ENCODE results near the gene RBM10. TPM values are rescaled to one million over a fixed set of nuclear protein-coding genes. Genes with fewer than 3 reads are reported as not detected.
"Not testable (repeated sequence)": the region's sequence is repeated elsewhere in the genome, so short reads cannot be mapped to it uniquely, and the experiment has no call there.

Gene RBM10, protein sequence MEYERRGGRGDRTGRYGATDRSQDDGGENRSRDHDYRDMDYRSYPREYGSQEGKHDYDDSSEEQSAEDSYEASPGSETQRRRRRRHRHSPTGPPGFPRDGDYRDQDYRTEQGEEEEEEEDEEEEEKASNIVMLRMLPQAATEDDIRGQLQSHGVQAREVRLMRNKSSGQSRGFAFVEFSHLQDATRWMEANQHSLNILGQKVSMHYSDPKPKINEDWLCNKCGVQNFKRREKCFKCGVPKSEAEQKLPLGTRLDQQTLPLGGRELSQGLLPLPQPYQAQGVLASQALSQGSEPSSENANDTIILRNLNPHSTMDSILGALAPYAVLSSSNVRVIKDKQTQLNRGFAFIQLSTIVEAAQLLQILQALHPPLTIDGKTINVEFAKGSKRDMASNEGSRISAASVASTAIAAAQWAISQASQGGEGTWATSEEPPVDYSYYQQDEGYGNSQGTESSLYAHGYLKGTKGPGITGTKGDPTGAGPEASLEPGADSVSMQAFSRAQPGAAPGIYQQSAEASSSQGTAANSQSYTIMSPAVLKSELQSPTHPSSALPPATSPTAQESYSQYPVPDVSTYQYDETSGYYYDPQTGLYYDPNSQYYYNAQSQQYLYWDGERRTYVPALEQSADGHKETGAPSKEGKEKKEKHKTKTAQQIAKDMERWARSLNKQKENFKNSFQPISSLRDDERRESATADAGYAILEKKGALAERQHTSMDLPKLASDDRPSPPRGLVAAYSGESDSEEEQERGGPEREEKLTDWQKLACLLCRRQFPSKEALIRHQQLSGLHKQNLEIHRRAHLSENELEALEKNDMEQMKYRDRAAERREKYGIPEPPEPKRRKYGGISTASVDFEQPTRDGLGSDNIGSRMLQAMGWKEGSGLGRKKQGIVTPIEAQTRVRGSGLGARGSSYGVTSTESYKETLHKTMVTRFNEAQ
- total RNA-seq, result 10 to 100 TPM; 25.3 to 38.4 (median 29.8) TPM

DNA sequence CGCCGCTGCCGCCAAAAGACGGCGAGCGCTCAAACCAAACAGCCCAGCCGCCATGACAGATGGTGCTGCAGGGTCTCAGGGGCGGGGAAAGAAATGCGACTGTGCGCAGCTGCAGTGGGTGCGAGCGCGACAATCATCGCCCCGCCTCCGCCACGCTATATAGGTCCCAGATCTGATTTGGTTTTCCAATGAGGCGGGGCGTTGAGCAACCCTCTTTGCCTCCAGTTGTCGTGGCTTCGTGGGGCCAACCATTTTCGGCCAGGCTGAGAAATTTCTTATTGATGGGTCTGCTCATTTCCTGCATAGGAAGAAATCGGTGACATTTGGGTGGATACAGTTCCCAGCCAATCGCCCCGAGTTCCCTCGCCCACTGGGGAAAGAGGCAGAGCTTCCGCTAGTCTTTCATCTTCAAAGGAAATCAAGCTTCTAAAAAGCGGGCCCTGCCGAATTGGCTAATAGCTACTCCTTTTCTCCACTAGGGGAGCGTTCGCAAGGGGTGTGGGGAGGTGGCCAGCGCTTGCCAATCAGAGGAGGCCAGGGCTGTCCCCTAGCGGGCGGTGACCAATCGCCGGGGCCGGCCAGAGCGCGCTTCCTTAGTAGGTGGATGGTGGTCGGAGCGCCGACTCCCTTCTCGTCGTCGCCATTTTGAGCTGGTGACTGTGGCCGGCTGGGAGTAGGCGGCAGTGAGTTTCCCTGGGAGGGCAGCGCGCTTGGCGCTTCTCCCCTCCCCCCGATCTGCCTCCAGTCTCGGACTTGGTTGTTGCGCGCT is at the start of gene RBM10, which contains the start of gene NDUFB11:
Gene RBM10, plus strand, starts transcription at position 596 of the 769 bp plus-strand sequence. CDS start 2,261 bp downstream, outside the sequence.
Gene NDUFB11, minus strand, starts transcription at position 77 of the 769 bp plus-strand sequence. Its CDS starts 23 bp downstream, at position 54.
- intact Hi-C loops (cut with DNase I), result no loop called here

GRCh38 chrX:47097018-47097417 is 48.0 kb upstream of the RBM10 start:
- no peak overlapping the region for H3K4me3 ChIP-seq
- TF ChIP-seq POLR2AphosphoS5 (IDR thresholded peaks at IDR 0.05) (no peak), POLR2A (IDR thresholded peaks at IDR 0.05; ENCODE audit: low read depth) (no peak), EP300 (IDR thresholded peaks at IDR 0.05) (no peak)
- TF ChIP-seq, protein P1, sequence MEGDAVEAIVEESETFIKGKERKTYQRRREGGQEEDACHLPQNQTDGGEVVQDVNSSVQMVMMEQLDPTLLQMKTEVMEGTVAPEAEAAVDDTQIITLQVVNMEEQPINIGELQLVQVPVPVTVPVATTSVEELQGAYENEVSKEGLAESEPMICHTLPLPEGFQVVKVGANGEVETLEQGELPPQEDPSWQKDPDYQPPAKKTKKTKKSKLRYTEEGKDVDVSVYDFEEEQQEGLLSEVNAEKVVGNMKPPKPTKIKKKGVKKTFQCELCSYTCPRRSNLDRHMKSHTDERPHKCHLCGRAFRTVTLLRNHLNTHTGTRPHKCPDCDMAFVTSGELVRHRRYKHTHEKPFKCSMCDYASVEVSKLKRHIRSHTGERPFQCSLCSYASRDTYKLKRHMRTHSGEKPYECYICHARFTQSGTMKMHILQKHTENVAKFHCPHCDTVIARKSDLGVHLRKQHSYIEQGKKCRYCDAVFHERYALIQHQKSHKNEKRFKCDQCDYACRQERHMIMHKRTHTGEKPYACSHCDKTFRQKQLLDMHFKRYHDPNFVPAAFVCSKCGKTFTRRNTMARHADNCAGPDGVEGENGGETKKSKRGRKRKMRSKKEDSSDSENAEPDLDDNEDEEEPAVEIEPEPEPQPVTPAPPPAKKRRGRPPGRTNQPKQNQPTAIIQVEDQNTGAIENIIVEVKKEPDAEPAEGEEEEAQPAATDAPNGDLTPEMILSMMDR (IDR thresholded peaks at IDR 0.05), result no peak
- H3K36me3 ChIP-seq, result no peaks in the 10 kb centered on the region
- intact Hi-C loops (cut with DNase I), result no loop called here
- DNase-seq (ENCODE audit: extremely low spot score), result no peak
- no peaks in the 10 kb centered on the region for H3K9me3 ChIP-seq
- WGBS, result 67% methylated on average over 4 of the region's 4 CpGs
- H3K27me3 ChIP-seq, result no peaks in the 10 kb centered on the region
- no peaks in the 10 kb centered on the region for H3K4me1 ChIP-seq
- no peak overlapping the region for H3K27ac ChIP-seq (replicated peaks in 1 of 4)

More for the DNA sequence above, at the start of gene RBM10, which contains the start of gene NDUFB11:
- peak within 1 kb of the TSS; percentile 88 to 94 (median 94) for H3K27ac ChIP-seq (replicated peaks in 1 of 4)
- H3K4me1 ChIP-seq, result peaks cover 4 to 39% (median 32%) of the 10 kb centered on the region in 4 donors
- no peaks in the 10 kb centered on the region for H3K9me3 ChIP-seq
- H3K27me3 ChIP-seq, result no peaks in the 10 kb centered on the region
- 40% methylated on average over 35 of the region's 54 CpGs for WGBS
- TF ChIP-seq POLR2A (IDR thresholded peaks at IDR 0.05; ENCODE audit: low read depth) (peak; percentile 65), POLR2AphosphoS5 (IDR thresholded peaks at IDR 0.05) (peak; percentile 78 to 91), EP300 (IDR thresholded peaks at IDR 0.05) (no peak)
- TF ChIP-seq, protein P1 (IDR thresholded peaks at IDR 0.05), result peak; percentile 42 to 72 (median 61)
- peak within 1 kb of the TSS; percentile 67 to 83 (median 72) for H3K4me3 ChIP-seq
- H3K36me3 ChIP-seq, result peaks cover 0 to 21% (median 15%) of the 10 kb centered on the region in 4 donors
- DNase-seq (ENCODE audit: extremely low spot score), result peak; percentile 95

- no peak for DNase-seq (ENCODE audit: extremely low spot score)
- no peaks in the 10 kb centered on the region for H3K9me3 ChIP-seq
- no peak overlapping the region for H3K27ac ChIP-seq (replicated peaks in 1 of 4)
- no peaks in the 10 kb centered on the region for H3K4me1 ChIP-seq
- H3K27me3 ChIP-seq, result no peaks in the 10 kb centered on the region
- TF ChIP-seq POLR2AphosphoS5 (IDR thresholded peaks at IDR 0.05) (no peak), POLR2A (IDR thresholded peaks at IDR 0.05; ENCODE audit: low read depth) (no peak), EP300 (IDR thresholded peaks at IDR 0.05) (no peak)
- TF ChIP-seq, protein P1 (IDR thresholded peaks at IDR 0.05), result no peak
- no peaks in the 10 kb centered on the region for H3K36me3 ChIP-seq
- 89% methylated on average over 2 of the region's 2 CpGs for WGBS
- intact Hi-C loops (cut with DNase I), result no loop called here
- H3K4me3 ChIP-seq, result no peak overlapping the region
These were observed 46.5 kb upstream of the RBM10 start for GRCh38 chrX:47098338-47099094.

- 83% methylated on average over 3 of the region's 4 CpGs for WGBS
- Histone ChIP-seq H3K27ac (replicated peaks in 1 of 4) (no peak overlapping the region), H3K36me3 (no peaks in the 10 kb centered on the region), H3K27me3 (no peaks in the 10 kb centered on the region), H3K4me3 (no peak overlapping the region), H3K9me3 (no peaks in the 10 kb centered on the region), H3K4me1 (no peaks in the 10 kb centered on the region)
- intact Hi-C loops (cut with DNase I), result no loop called here
- no peak for DNase-seq (ENCODE audit: extremely low spot score)
- TF ChIP-seq, protein P1 (IDR thresholded peaks at IDR 0.05), result no peak
These were observed 43.8 kb upstream of the RBM10 start for GRCh38 chrX:47101206-47101605.

DNA sequence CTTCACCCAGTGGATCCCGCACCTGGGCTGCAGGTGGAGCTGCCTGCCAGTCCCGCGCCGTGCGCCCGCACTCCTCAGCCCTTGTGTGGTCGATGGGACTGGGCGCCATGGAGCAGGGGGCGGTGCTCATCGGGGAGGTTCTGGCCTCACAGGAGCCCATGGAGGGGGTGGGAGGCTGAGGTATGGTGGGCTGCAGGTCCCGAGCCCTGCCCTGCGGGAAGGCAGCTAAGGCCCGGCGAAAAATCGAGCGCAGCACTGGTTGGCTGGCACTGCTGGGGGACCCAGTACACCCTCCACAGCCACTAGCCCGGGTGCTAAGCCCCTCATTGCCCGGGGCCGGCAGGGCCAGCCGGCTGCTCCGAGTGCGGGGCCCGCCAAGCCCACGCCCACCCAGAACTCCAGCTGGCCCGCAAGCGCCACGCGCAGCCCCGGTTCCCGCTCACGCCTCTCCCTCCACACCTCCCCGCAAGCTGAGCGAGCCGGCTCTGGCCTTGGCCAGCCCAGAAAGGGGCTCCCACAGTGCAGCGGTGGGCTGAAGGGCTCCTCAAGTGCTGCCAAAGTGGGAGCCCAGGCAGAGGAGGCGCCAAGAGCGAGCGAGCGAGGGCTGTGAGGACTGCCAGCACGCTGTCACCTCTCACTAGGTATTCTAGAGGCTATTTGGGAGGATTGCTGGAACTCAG is 33.9 kb upstream of the RBM10 start:
- H3K4me3 ChIP-seq; H3K27ac ChIP-seq (replicated peaks in 1 of 4); H3K4me1 ChIP-seq; intact Hi-C loops (cut with DNase I); DNase-seq (ENCODE audit: extremely low spot score); H3K36me3 ChIP-seq; H3K9me3 ChIP-seq; H3K27me3 ChIP-seq: not testable (repeated sequence)
- 96% methylated on average over 15 of the region's 40 CpGs for WGBS
